IMR-90 (cell line): ENCODE data around the gene TTC9.

Experiments
- BHLHE40 ChIP-seq: fragments of 150-350 bp; IDR thresholded peaks from 2 replicates; pipeline ENCODE4 v1.6.1; 2016; ENCODE audit warnings: mild to moderate bottlenecking, low read depth, low read length
- CEBPB ChIP-seq: IDR thresholded peaks from 2 replicates; pipeline ENCODE4 v1.6.1; 2012; ENCODE audit warnings: low read depth, low read length, improper control_type of control experiment
- CHD1 ChIP-seq: IDR thresholded peaks from 2 replicates; pipeline ENCODE4 v1.6.1; 2012; ENCODE audit warnings: low read depth, low read length, improper control_type of control experiment
- CTCF ChIP-seq: conservative IDR thresholded peaks from 2 replicates; pipeline ENCODE4 v1.5.1; 2012; ENCODE audit warnings: mild to moderate bottlenecking, low read depth, low read length, improper control_type of control experiment
- MAFK ChIP-seq: IDR thresholded peaks from 2 replicates; pipeline ENCODE4 v1.6.1; 2012; ENCODE audit warnings: low read depth, low read length, improper control_type of control experiment
- MXI1 ChIP-seq: IDR thresholded peaks from 2 replicates; pipeline ENCODE4 v1.6.1; 2012; ENCODE audit warnings: low read depth, mild to moderate bottlenecking, low read length, moderate library complexity, borderline replicate concordance
- NFE2L2 ChIP-seq: fragments of 150-350 bp; IDR thresholded peaks from 2 replicates; pipeline ENCODE4 v1.6.1; 2016; ENCODE audit warnings: low read depth, mild to moderate bottlenecking, low read length
- POLR2A ChIP-seq: IDR thresholded peaks from 2 replicates; pipeline ENCODE4 v1.6.1; 2012; ENCODE audit warnings: mild to moderate bottlenecking, low read depth, low read length
- RAD21 ChIP-seq: IDR thresholded peaks from 2 replicates; pipeline ENCODE4 v1.6.1; 2012; ENCODE audit warnings: low read length, improper control_type of control experiment
- RCOR1 ChIP-seq: IDR thresholded peaks from 2 replicates; pipeline ENCODE4 v1.6.1; 2012; ENCODE audit warnings: mild to moderate bottlenecking, low read length, improper control_type of control experiment; ENCODE audit not compliant: insufficient replicate concordance
- RFX5 ChIP-seq: IDR thresholded peaks from 2 replicates; pipeline ENCODE4 v1.8.0; 2012; ENCODE audit warnings: low read depth, mild to moderate bottlenecking, low read length, moderate library complexity
- SMC3 ChIP-seq: fragments of 150-350 bp; IDR thresholded peaks from 2 replicates; pipeline ENCODE4 v1.6.1; 2016; ENCODE audit warnings: low read depth, mild to moderate bottlenecking, antibody characterized with exemption, low read length, moderate library complexity
- TF ChIP-seq, protein P1 (sequence below): fragments of 150-350 bp; IDR thresholded peaks from 2 replicates; pipeline ENCODE4 v1.6.1; 2016; ENCODE audit warnings: low read depth, mild to moderate bottlenecking, low read length, moderate library complexity, borderline replicate concordance
- TF ChIP-seq, protein P2 (sequence below): fragments of 150-350 bp; IDR thresholded peaks from 2 replicates; pipeline ENCODE4 v1.6.1; 2017; ENCODE audit warnings: mild to moderate bottlenecking, antibody characterized with exemption, low read length, low read depth

DNA sequence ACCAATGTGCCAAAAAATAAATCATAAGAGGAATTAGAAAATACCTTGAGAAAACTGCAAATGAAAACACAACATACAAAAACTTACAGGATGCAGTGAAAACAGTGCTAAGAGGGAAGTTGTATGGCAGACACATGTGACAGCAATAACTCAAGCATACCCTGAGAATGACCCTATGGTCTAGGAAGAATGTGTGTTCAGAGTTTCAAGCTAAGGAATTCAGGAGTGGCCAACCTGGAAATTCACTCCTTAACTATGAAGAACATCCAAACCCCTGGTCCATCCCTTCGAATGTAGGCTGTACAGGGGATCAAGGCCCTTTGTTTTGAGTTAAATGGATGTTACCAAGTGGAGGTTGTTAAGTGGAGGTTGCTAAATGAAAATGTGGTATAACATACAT, 16.7 kb upstream of the TTC9 start:
- TF ChIP-seq, protein P1, sequence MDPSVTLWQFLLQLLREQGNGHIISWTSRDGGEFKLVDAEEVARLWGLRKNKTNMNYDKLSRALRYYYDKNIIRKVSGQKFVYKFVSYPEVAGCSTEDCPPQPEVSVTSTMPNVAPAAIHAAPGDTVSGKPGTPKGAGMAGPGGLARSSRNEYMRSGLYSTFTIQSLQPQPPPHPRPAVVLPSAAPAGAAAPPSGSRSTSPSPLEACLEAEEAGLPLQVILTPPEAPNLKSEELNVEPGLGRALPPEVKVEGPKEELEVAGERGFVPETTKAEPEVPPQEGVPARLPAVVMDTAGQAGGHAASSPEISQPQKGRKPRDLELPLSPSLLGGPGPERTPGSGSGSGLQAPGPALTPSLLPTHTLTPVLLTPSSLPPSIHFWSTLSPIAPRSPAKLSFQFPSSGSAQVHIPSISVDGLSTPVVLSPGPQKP: no peak
- TF ChIP-seq MXI1: no peak
- TF ChIP-seq CTCF: no peak
- no peak for TF ChIP-seq CHD1
- no peak for TF ChIP-seq MAFK
- TF ChIP-seq POLR2A: no peak
- no peak for TF ChIP-seq RAD21
- no peak for TF ChIP-seq SMC3
- TF ChIP-seq, protein P2, sequence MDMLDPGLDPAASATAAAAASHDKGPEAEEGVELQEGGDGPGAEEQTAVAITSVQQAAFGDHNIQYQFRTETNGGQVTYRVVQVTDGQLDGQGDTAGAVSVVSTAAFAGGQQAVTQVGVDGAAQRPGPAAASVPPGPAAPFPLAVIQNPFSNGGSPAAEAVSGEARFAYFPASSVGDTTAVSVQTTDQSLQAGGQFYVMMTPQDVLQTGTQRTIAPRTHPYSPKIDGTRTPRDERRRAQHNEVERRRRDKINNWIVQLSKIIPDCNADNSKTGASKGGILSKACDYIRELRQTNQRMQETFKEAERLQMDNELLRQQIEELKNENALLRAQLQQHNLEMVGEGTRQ: no peak
- TF ChIP-seq RFX5: no peak
- no peak for TF ChIP-seq RCOR1
- no peak for TF ChIP-seq BHLHE40
- no peak for TF ChIP-seq CEBPB
- no peak for TF ChIP-seq NFE2L2
